Thyroid gland (tissue), 4 donors: ENCODE data around the gene C1QB.

Experiments used
- CTCF ChIP-seq, 6 experiments: fragments of 200-600 bp in 3 of 6; fragments of 450-650 bp in 3 of 6; sonication (generic) in 3 of 6; IDR thresholded peaks; one replicate each; pipeline ENCODE4 v1.5.1; 2016 to 2019; ENCODE audit warnings: antibody characterized with exemption in 6 of 6, mild to moderate bottlenecking in 2 of 6, inconsistent platforms in 1 of 6, moderate library complexity in 1 of 6
- POLR2A ChIP-seq, 2 donors: fragments of 450-650 bp; IDR thresholded peaks; one replicate each; pipeline ENCODE4 v1.6.1; 2017; ENCODE audit warnings: antibody characterized with exemption in 2 of 2, mild to moderate bottlenecking in 2 of 2, moderate library complexity in 1 of 2

GRCh38 chr1:22619798-22620197, 33.2 kb upstream of the C1QB start:
- no peak for TF ChIP-seq CTCF (IDR thresholded peaks at IDR 0.05)
- no peak for TF ChIP-seq POLR2A (IDR thresholded peaks at IDR 0.05)
